ENCODE results near the gene RAPGEF1.
A peak's percentile ranks its signal among the peaks of the same experiment; 100 is the strongest.
"Not testable (repeated sequence)": the region's sequence is repeated elsewhere in the genome, so short reads cannot be mapped to it uniquely, and the experiment has no call there.

Gene RAPGEF1

DNA sequence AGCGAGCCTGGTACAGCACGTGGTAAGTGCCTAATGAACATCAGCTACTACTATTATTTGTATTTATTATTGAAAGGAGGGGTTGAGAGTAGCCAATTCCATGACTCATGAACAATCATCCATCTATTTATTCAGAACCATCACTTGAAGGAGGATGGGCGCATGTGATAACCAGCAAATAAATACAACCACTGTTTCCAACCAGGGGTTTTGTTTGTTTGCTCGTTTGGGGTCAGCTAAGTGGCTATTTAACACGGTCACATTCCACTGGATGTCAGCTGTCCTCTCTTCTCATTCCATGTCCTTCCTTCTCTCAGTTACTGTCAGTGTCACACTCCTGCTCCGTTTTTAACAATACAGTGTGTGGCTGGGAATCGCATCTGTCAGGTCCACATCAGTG is 8.6 kb downstream of the RAPGEF1 start:
- no peak for DNase-seq

DNA sequence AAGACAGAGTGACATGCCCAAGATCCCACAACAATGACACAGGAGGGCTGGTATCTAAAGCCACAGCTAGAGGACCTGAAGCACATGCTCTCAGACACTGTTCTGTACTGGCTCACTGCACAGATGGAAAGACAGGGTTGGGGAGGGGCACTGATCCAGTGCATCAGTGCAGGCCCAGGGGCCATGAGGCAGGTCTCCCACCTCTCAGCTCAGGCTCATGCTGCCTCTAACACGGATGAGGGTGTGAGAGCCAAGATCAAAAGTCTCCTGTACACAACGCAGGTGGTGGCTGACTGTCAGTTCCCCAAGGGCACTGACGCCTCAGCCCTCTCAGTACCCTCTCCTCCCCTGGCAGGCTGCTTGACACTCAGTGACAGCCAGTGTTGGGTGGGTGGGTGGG is 10.9 kb downstream of the RAPGEF1 start:
- no peak for DNase-seq

DNA sequence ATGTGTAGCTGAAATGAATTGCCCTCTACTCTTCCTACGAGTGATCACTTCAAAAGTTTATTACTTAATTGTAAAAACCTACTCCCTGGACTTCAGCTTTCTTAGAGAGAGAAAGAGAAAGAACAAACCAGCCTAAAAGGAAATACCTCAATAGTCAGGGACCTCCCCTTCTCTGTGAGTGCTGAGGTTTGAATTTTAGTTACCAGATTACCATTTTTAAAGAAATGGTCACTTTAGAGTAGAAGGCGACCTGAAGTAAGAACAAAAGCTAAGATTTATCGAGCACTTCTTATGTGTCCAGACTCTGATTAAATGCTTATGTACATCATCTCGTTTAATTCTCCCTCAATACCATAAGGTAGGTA is 11.3 kb downstream of the RAPGEF1 start:
- peak in 1 of 2 donors; percentile 2 for DNase-seq

DNA sequence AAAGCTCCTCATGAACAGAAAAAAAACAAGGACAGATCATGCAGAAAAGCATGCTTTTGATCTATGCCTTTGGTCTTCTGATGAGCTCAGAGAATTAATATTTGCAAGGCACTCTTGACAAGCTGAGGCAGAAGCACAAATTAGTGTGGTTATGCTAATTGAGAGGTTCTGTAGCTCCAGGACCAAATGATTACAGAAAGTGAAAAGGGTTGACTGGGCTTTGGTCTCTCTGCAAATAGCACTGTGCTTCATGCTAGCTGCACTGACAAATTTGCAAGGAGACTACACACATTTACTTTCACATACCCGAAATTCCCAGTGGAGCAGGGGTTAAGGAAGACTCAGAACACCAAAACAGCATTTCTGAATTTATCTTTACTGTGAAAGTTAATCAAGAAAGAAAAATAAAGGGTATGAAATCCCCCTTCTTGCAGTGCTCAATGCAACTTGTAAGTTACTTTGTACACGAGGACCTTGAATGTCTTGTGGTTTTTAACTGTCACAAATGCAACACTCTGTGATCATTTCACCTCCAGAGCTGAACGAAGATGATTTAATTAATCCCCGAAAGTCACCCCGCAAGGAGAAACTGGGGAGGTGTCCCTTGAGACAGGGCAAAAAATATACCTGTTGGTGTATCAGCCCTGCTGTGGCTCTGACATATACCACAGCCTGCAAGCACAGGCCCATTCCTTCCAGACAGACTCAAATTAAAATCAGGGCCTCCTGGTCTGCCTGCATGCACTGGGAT is 11.9 kb downstream of the RAPGEF1 start:
- peak in 1 of 2 donors; percentile 2 for DNase-seq

DNA sequence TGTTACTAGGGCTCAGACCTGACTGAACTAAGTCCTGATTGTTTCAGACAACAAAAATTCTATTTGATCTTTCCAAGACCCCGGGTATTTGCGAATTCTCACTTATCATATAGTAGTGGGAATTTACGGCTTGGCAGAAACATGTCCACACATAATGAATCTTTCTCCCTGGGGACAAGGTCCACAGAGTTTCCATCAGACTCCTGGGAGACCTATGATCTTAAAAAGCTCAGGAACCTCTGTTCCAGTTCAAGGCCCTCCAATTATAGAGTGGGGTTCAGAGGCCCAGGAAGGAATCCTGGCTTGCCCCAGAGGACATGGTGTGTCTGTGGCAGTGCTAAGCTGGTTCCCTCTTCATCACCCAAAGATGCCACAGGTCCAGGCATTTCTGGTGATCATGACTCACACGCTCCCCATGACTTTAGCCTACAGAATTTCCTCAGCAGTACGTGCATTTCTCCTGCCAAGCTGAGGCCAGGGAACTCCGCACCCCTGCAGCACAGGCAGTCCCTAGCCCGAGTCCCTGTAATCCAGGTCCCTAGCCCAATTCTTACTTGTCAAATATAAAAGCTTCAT is 12.6 kb downstream of the RAPGEF1 start:
- peak; percentile 83 to 93 for DNase-seq

DNA sequence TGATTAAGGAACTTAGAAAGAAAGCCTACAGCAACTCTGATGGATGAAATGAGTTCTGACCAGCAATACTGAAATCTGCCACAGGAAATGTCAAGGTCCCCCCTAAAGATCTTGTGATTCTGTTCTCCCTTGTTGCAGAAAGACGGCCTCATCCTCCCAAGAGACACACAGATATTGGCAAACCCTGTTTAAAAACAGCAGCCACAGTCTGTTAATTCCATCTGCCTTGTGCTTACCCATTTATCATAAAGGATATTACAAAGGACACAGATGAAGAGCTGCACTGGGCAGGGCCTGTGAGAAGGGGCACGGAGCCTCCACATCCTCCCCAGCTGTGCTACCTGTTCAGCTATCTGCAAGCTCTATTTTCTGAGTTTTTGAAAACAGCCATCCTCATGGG is 15.2 kb downstream of the RAPGEF1 start:
- DNase-seq, result no peak

DNA sequence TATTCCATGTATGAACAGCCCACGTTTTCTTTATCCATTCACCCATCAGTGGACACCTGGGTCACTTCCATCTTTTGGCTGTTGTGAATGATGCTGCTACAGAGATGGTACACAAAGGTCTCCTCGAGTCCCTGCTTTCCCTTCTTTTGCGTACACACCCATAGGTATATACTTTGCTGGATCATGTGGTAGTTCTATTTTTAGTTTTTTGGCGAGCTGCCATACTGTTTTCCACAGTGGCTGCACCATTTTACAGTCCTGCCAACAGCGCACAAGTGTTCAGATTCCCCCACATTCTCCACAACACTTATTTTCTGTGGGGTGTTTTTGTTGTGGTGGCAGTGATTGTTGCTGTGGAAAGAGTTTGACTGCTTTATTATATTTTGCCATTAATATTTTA is 16.2 kb downstream of the RAPGEF1 start:
- no peak for DNase-seq

DNA sequence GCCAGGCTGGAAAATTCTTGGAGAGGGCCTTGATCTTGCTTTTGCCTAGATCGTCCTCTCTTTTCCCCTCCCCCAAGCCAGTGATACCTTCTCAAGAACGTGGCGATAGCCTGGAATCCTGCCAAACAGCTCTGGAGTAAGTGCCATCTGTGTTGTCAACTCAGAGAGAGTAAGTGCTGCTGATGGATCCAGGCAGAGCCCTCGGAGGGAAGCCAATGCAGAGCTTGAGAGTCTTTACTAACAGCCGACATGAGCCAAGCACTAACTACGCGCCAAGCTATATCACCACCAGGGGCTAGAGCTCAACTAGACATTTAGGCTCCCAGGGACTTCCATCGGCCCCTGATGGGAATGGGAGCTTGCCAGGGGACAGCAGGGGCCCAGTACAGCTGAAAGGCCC is 17.6 kb downstream of the RAPGEF1 start:
- no peak for DNase-seq

DNA sequence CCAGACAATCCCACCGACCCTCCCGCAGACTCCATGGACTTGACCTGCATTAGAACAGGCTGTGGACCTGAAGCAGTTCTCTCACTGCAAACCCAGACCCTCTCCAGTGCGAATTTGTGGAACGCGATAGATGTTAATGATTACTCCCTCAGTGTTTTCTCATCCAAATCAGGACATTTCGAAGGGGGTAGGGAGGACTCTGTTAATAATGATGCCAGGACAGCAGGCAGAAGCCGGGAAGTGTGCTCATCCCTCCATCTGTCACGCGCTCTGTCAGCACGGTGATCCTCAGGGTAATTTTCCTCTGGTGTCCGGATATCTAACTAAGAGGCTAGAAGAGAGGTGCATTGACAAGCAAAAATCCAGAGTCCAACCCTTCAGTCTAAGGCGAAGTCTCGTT is 18.8 kb downstream of the RAPGEF1 start:
- DNase-seq, result no peak

DNA sequence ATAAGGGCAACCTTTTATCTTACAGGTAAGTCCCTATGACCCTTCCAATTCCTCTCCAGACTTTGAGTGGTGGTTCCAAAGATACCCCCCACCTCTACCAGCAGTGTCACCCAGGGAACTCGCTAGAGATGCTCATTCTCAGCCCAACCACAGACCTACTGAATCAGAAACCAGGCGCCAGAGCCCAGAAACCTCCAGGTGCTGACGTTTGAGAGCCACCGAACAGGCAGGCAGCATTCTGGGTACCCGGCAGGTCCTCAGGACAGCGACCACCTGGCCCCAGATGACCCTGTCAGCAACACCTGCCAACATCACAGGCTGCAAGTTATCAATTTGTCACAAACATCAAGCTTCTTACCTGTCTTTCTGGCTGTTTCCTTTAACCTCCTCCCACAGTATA is 19.5 kb downstream of the RAPGEF1 start:
- no peak for DNase-seq

DNA sequence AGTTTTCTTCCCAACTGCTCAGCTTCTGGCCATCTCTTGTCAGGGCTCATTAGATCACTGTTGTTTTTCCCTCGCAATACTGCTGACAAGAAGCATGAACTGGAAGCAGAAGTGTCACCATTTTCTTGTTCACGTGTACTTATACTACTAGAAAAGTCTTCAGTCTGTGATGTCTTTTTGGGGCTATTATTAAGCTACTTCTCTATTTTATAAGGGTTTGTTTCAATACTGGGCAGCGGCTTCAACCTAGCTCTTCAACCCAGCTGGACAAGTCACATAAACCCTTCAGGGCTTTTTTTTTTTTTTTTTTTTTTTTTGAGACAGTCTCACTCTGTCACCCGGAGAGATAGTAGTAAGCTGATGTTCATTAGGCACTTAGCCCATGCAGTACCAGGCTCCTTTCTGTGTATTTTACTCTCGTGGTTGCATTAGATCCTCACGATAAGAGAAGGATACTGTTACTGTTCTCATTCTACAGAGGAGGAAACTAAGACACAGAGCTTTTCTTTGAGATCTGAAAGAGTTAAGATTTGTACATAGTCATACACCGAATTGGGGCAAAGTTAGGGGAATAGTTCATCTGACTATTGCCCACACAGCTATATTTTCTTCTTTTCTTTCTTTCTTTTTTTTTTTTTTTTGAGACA is 20.5 kb downstream of the RAPGEF1 start:
- DNase-seq, result peak; percentile 68 to 76

DNA sequence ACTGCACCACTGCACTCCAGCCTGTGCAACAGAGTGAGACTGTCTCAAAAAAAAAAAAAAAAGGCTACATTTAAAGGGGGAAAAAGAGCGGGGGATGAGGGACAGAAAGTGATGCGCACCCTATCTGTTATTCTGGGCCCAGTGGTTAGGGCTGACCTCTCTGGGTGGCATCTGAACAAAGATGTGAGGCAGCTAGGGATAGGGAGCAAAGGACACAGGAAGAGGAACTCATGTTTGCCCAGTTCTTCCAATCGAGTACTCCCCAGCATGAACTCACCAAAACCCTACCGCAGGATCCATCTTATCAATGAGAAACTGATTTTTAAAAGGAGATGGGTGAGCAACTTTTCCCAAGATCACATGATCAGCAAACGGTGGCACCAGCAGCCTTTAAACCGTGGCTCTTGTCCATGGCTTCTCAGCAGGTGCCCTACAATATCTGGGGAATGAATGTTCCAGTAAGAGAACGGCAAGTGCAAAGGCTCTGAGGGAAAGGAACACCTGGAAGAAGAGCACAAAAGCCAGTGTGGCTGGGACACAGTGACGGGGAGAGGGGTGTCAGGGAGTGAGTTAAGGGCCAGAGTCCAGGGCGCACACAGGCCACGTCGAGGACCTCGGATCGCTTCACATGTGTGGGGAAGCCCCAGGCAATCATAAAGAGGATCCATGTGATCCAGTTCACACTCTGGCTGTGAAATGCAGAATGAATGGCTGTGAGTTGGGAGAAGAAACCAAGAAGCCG is 22.0 kb downstream of the RAPGEF1 start:
- DNase-seq, result no peak

DNA sequence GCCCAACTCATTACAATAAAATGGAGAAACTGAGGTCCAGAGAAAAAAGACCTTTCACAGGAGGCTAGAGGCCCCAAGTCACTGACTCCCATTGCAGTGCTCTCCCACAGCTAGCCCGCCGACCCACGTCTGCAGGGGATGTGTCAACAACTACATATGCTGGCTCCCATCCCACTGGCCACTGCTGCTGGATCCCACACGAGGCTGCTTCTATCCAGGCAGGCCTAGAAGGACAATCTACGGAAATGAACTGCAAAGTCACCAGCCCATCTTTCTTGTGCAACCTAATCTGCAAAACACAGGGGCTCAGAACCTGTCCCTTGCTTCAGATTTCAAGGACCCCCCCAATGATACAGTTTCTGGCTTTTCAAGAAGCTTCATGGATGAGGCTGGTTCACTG is 24.0 kb downstream of the RAPGEF1 start:
- DNase-seq, result no peak

DNA sequence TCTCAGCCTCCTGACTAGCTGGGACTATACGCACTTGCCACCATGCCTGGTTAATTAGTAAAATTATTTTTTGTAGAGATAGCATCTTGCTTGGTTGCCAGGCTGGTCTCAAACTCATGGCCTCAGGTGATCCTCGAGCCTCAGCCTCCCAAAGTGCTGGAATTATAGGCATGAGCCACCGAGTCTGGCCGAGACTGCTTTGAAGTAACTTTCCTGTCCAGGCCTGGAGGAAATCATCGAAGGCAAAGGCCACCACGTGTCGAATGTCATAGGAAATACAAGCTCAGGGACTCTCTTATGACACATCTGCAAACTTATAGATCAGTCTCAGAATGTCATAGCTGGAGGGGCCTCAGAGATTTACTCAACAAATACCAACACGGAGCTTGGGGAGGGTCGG is 25.1 kb downstream of the RAPGEF1 start:
- DNase-seq, result no peak

DNA sequence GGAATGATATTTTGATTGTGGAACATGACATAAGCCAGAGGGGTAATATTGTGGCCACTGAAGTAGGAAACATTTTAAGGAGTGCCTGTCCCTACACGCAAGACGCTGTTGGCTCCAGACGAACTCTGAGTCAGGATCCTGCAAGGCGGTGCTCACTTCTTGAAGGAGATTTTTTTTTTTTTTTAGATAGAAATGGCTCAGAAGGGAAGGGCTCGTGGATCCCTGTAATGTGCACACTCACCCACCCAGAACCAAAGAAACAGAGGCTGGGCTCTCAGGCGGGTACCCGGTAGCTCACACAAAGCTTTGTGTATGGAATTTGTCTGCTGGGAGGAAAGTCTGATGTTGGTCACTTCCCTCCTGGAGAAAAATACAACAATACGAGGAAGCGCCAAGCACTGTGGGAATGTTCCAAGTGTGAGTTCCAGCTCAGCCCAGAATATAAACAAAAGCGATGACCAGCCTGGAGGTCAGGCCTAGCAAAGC is 25.7 kb downstream of the RAPGEF1 start:
- DNase-seq, result peak in 1 of 2 donors; percentile 73

DNA sequence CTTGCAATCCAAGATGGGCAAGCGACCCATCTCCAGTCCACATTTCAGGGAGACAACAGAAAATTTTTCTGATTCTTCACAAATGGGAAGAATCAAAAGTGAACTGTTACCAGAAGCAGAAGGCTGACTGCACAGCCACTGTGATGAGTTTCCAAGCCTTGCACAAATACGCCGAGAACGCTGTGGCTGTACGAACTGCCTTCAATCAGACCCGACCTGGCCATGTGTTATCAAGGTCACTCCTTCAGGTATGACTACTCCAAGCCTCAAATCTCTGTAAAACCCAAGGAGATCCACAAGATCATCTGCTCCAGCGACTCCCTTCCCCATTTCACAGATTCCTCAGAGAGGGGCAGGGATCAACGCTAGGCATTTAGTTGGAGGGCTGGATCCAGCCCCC is 26.9 kb downstream of the RAPGEF1 start:
- DNase-seq, result no peak

DNA sequence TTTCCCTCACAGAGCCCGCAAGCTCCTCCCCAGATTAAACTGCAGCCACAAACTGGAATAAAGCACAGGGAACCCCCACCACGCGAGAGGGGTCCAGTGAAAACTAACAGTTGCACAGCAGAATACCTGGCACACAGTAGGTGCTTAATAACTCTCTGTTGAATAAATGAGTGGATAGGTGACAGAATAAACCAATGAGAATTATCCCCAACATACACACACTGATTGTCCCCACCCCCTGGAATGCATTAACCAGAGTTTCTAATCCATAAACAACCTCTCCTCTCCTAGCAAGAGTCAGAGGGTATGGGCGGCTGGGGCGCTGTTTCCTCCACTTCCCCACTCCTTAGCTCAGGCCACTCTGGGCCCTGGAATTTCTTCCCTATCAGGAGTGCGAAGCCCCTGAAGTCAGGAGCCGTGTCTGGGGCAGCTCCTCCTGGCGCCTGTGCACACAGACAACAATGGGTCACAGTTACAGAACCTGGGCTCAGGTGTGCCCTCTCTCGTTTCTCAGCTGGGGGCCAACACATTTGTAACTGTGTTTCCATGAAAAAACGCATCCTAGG is 27.6 kb downstream of the RAPGEF1 start:
- no peak for DNase-seq

DNA sequence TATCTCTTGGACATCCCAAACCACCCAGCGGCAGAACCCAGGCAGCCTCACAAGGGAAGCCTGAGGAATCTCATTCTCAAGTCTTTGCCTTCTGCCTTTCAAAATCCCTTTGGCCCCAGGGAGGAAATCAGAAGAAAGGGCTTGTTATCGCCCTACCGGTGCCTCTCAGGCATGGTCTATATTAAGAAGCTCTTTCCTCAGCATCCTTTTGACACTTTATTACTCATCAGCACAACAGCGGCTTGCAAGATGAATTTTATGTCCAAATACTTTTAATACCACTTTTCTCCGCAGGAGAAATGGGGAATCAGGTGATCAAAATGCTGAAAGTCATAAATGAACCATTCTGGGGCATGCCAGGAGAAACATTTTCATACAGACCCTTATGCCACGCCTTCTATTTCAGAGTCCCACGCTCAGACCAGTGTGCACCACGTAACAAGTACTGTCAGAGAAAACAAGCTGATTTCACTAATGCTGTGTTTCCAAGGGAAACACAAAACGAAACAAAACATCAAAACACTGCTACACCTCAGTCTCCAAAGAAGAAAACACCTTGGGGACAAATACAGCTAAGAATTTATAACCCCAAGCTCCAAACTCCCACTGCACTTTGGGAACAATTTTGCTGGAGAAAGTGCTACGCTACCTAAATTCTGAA is 30.0 kb downstream of the RAPGEF1 start:
- peak; percentile 62 to 75 for DNase-seq

DNA sequence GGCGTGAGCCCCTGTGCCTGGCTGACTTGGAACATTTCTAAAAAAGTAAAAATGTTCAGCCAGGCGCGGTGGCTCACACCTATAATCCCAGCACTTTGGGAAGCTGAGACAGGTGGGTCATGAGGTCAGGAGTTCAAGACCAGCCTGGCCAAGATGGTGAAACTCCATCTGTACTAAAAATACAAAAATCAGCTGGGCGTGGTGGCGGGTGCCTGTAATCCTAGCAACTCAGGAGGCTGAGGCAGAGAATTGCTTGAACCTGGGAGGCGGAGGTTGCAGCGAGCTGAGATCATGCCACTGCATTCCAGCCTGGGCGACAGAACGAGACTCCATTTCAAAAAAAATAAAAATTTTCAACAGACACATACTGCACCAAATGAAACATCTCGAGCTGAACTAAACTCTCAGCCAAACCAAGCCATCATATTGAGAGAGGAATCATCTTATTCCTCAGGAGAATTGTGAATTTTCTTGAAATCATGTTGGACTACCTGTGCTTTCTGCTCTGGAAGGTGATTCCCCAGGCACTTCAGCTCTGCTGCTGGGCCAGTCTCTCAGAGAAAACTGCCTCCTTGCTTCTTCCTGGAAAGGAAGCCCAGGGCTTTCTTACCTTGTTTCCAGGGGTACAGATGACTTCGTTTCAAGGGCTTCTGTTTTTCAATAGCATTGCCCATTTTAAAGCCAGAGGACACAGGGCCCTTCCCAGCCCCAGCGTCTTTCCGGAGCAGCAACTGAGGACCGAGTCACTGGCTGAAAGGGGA is 30.7 kb downstream of the RAPGEF1 start:
- not testable (repeated sequence) for DNase-seq

DNA sequence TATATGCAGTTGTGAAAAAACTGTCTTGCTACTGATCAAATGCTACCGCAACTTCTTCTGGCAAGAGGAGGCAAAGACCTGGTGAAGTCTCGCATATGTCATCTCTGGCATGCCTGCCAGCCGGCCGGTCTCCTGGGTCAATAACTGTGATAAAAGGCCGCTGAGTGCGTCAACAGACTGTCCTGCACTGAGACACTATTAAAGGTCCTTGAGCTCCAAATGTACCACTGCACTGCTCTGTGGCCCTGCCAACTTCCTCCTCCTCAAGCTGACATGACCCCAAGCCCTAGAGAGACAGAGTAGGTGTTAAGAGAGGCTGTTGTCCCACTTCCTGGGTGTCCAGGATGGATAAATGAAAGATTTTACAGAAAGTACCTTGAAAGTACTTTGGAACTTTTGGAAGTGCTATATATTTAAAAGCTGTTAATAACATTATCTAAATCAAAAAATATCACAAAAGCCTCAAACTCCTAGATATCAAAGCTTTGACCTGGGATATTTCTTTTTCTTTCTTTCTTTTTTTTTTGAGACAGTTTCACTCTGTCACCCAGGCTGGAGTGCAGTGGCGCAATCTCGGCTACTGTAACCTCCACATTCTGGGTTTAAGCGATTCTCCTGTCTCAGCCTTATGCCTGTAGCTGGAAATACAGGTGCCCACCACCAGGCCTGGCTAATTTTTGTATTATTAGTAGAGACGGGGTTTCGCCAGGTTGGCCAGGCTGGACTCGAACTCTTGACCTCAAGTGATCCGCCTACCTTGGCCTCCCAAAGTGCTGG is 31.5 kb downstream of the RAPGEF1 start:
- DNase-seq, result peak; percentile 64 to 80

DNA sequence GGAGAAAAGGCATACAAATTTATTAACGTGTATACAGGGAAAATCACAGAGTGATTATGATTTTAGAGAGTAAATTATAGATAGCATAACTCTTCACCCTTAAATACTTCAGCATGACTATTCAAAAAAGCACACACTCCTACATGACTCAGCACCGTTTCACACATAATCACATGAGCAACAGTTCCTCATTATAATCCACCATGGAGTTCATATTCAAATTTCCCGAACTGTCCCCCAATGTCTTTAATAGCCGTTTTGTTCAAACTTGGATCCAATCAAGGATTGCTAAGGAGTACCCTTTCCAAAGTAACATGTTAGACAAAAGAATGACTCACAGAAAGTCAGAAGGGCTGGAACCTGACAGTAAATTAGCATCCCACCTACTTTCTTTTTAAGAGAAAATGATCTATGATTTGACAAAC is 32.1 kb downstream of the RAPGEF1 start:
- DNase-seq, result peak; percentile 86 to 87

All from inflammatory macrophage (primary cell).